Activated CD4-positive, alpha-beta T cell treated with anti-CD3 and anti-CD28 coated beads, Interleukin-2, amount 50 U/mL, for 4 hours (primary cell): Measurements from ENCODE around the gene EIF4H.
A peak's percentile ranks its signal among the peaks of the same experiment; 100 is the strongest.
"Not testable (repeated sequence)": the region's sequence is repeated elsewhere in the genome, so short reads cannot be mapped to it uniquely, and the experiment has no call there.

Experiments
- DNase-seq, 2 experiments: peaks; one replicate each; pipeline ENCODE4 v3.0.0-alpha.2; 2020

EIF4H gene

GRCh38 chr7:74173866-74174605, at the start of gene EIF4H:
EIF4H (plus strand) TSS chr7:74174356; CDS start chr7:74174384, 28 bp downstream.
- peak; percentile 93 for DNase-seq

- no peak for DNase-seq
Measured at GRCh38 chr7:74126220-74126880, 47.8 kb upstream of the EIF4H start.

GRCh38 chr7:74129887-74130286, 44.3 kb upstream of the EIF4H start:
- no peak for DNase-seq

GRCh38 chr7:74130518-74130917, 43.6 kb upstream of the EIF4H start:
- DNase-seq, result no peak

GRCh38 chr7:74134117-74134620, 40.0 kb upstream of the EIF4H start:
- DNase-seq, result no peak

- no peak for DNase-seq
Measured at GRCh38 chr7:74138334-74138867, 35.8 kb upstream of the EIF4H start.

- no peak for DNase-seq
Measured at GRCh38 chr7:74138945-74139843, 35.0 kb upstream of the EIF4H start.

GRCh38 chr7:74141705-74142104, 32.5 kb upstream of the EIF4H start:
- DNase-seq, result no peak

GRCh38 chr7:74143383-74143782, 30.8 kb upstream of the EIF4H start:
- no peak for DNase-seq

- no peak for DNase-seq
Measured at GRCh38 chr7:74148491-74148890, 25.7 kb upstream of the EIF4H start.

GRCh38 chr7:74149071-74149470, 25.1 kb upstream of the EIF4H start:
- DNase-seq, result no peak

- no peak for DNase-seq
Measured at GRCh38 chr7:74149603-74150002, 24.6 kb upstream of the EIF4H start.

- no peak for DNase-seq
Measured at GRCh38 chr7:74153736-74154135, 20.4 kb upstream of the EIF4H start.

GRCh38 chr7:74155810-74156395, 18.3 kb upstream of the EIF4H start:
- no peak for DNase-seq

GRCh38 chr7:74157605-74158004, 16.6 kb upstream of the EIF4H start:
- no peak for DNase-seq

GRCh38 chr7:74164985-74165456, 9.1 kb upstream of the EIF4H start:
- DNase-seq, result no peak

- DNase-seq, result no peak
Measured at GRCh38 chr7:74165867-74166593, 8.1 kb upstream of the EIF4H start.

- not testable (repeated sequence) for DNase-seq
Measured at GRCh38 chr7:74167324-74167723, 6.8 kb upstream of the EIF4H start.

GRCh38 chr7:74173074-74173473, 1.1 kb upstream of the EIF4H start:
- no peak for DNase-seq

- DNase-seq, result no peak
Measured at GRCh38 chr7:74173491-74173865, 678 bp upstream of the EIF4H start.

- peak; percentile 4 to 15 for DNase-seq
Measured at GRCh38 chr7:74174606-74175082, 488 bp downstream of the EIF4H start.

- DNase-seq, result no peak
Measured at GRCh38 chr7:74175340-74175739, 1.2 kb downstream of the EIF4H start.
